OCI-LY3 (cell line): Measurements from ENCODE around the gene LPXN.

Source experiments
- EZH2phosphoT487 ChIP-seq: fragments of 200-600 bp; shearing (Covaris generic); IDR thresholded peaks from 2 replicates; pipeline ENCODE4 v1.6.1; 2018; ENCODE audit warnings: antibody characterized with exemption, mixed run types, low read depth
- TF ChIP-seq, protein P1 (sequence below): fragments of 200-600, 300-600 bp; sonication (generic); IDR thresholded peaks from 2 replicates; pipeline ENCODE4 v1.5.1; 2014; ENCODE audit warnings: antibody characterized with exemption, low read length, low read depth

DNA sequence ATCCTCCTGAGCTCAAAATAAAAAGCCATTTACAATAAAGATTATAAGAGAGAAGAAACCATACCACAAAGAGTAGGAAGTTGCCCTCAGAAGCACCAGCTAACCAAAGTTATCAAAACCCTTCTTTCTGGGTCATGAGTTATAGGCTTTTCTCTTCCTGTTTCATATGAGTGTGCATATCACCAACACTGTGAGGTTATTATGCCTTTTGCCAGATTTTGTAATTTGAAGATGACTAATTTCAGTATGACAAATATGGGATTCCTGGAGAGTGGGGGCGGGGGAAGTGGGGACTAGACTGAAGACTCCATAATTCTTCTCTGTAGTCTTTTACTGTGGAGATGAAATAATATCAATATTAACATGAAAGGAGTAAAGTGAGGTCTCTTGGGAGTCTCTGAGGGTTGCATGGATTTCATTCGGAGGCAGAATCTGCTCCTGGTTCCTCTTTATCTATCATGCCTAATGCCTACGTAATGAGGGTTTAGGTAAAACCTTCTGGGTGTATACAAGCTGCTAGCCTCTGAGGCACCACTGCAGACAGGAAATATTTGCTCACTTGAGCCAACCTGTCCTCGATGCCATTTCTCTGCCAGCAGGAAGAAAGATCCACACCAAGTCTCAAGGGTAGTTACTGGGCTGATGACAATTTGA is 2.1 kb downstream of the LPXN start:
- TF ChIP-seq, protein P1, sequence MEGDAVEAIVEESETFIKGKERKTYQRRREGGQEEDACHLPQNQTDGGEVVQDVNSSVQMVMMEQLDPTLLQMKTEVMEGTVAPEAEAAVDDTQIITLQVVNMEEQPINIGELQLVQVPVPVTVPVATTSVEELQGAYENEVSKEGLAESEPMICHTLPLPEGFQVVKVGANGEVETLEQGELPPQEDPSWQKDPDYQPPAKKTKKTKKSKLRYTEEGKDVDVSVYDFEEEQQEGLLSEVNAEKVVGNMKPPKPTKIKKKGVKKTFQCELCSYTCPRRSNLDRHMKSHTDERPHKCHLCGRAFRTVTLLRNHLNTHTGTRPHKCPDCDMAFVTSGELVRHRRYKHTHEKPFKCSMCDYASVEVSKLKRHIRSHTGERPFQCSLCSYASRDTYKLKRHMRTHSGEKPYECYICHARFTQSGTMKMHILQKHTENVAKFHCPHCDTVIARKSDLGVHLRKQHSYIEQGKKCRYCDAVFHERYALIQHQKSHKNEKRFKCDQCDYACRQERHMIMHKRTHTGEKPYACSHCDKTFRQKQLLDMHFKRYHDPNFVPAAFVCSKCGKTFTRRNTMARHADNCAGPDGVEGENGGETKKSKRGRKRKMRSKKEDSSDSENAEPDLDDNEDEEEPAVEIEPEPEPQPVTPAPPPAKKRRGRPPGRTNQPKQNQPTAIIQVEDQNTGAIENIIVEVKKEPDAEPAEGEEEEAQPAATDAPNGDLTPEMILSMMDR = no peak
- TF ChIP-seq EZH2phosphoT487 = peak; percentile 90
